DND-41 (cell line): ENCODE measurements around the gene TRIM54.

Source experiments
- CTCF ChIP-seq: IDR thresholded peaks from 2 replicates; pipeline ENCODE4 v1.5.1; 2012; ENCODE audit warnings: borderline replicate concordance, low read length, moderate library complexity, mild to moderate bottlenecking; ENCODE audit not compliant: poor library complexity, severe bottlenecking; ENCODE audit errors: extremely low read depth
- EZH2 ChIP-seq: IDR thresholded peaks from 3 replicates; pipeline ENCODE4 v1.6.1; 2012; ENCODE audit warnings: borderline replicate concordance, low read depth, mild to moderate bottlenecking, moderate library complexity, low read length, inconsistent platforms; ENCODE audit not compliant: severe bottlenecking

- no peak for TF ChIP-seq CTCF
- no peak for TF ChIP-seq EZH2
These were observed 39.6 kb upstream of the TRIM54 start for GRCh38 chr2:27242614-27242951.
